Ovary (tissue), 3 donors: ENCODE results near the gene IL1RAPL1.

Experiments used
- EP300 ChIP-seq: sonication (generic); formaldehyde crosslinking; IDR thresholded peaks from one replicate; pipeline ENCODE4 v1.6.1; 2017; ENCODE audit warnings: antibody characterized with exemption
- POLR2A ChIP-seq: fragments of 450-650 bp; IDR thresholded peaks from one replicate; pipeline ENCODE4 v1.6.1; 2017; ENCODE audit warnings: antibody characterized with exemption, mild to moderate bottlenecking, moderate library complexity
- TF ChIP-seq, protein P1 (sequence below), 3 donors: fragments of 450-650 bp in 2 of 3; fragments of 200-600 bp in 1 of 3; IDR thresholded peaks; one replicate each; pipeline versions ENCODE4 v1.5.1 to v1.8.0; 2016 to 2022; ENCODE audit warnings: antibody characterized with exemption in 3 of 3, mild to moderate bottlenecking in 1 of 3
- donor health status: DM: no; HTN: no; CAD: no.

DNA sequence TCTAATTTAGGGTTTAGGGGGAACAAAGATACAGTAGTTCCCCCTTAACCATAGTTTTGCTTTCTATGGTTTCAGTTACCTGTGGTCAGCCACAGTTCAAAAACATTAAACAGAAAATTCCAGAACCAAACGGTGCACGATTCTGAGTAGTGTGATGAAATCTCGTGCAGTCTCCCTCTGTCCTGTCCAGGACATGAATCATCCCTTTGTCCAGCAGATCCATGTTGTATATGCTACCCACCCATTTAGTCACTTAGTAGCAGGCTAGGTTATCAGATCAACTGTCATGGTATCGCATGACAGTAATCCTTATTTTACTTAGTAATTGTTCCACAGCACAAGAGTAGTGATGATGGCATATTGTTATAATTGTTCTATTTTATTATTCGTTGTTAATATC, 556.1 kb downstream of the IL1RAPL1 start:
- TF ChIP-seq, protein P1, sequence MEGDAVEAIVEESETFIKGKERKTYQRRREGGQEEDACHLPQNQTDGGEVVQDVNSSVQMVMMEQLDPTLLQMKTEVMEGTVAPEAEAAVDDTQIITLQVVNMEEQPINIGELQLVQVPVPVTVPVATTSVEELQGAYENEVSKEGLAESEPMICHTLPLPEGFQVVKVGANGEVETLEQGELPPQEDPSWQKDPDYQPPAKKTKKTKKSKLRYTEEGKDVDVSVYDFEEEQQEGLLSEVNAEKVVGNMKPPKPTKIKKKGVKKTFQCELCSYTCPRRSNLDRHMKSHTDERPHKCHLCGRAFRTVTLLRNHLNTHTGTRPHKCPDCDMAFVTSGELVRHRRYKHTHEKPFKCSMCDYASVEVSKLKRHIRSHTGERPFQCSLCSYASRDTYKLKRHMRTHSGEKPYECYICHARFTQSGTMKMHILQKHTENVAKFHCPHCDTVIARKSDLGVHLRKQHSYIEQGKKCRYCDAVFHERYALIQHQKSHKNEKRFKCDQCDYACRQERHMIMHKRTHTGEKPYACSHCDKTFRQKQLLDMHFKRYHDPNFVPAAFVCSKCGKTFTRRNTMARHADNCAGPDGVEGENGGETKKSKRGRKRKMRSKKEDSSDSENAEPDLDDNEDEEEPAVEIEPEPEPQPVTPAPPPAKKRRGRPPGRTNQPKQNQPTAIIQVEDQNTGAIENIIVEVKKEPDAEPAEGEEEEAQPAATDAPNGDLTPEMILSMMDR (IDR thresholded peaks at IDR 0.05), result no peak
- TF ChIP-seq EP300 (no peak), POLR2A (no peak)
